H7 (cell line): Measurements from ENCODE around the gene INMT. TPM values are rescaled to one million over a fixed set of nuclear protein-coding genes. Genes with fewer than 3 reads are reported as not detected.

ENCODE experiments used
- DNase-seq: peaks from one replicate; pipeline ENCODE4 v3.0.0; 2012
- H3K27me3 ChIP-seq: 2 replicates; pipeline ENCODE4 v1.6.0; 2011; ENCODE audit warnings: mild to moderate bottlenecking, low read length; ENCODE audit not compliant: control insufficient read depth, insufficient read depth
- H3K36me3 ChIP-seq: replicated peaks from 2 replicates; pipeline ENCODE4 v1.5.1; 2011; ENCODE audit warnings: low read length; ENCODE audit not compliant: control insufficient read depth, insufficient read depth
- H3K4me3 ChIP-seq: 2 replicates; pipeline ENCODE4 v1.5.1; 2011; ENCODE audit warnings: low read depth, mild to moderate bottlenecking, control low read depth, low read length, moderate library complexity; ENCODE audit not compliant: insufficient read depth
- total RNA-seq: library from RNA; depleted of rRNA; stranded (reverse); fragments of >200 nt; shearing (Covaris generic); gene quantifications from 2 replicates; pipeline ENCODE4 v1.2.3, GENCODE V29; 2014; rRNA removed

Gene INMT
- total RNA-seq = 1.0 and 3.9 TPM in 2 replicates

GRCh38 chr7:30751696-30752273 lies at the start of gene INMT:
TSS of gene INMT (plus strand) at chr7:30752135. CDS start at chr7:30752151, 16 bp downstream.
- H3K36me3 ChIP-seq = no peaks in the 10 kb centered on the region
- H3K27me3 ChIP-seq = no peaks in the 10 kb centered on the region
- no peak within 1 kb of the TSS for H3K4me3 ChIP-seq
- no peak for DNase-seq

GRCh38 chr7:30702200-30702599 lies 49.7 kb upstream of the INMT start:
- DNase-seq = peak; percentile 41
- H3K4me3 ChIP-seq = no peak overlapping the region
- no peaks in the 10 kb centered on the region for H3K36me3 ChIP-seq
- H3K27me3 ChIP-seq = no peaks in the 10 kb centered on the region; the same call in 1 of the 2 replicates

- DNase-seq = no peak
- H3K27me3 ChIP-seq = no peaks in the 10 kb centered on the region; the same call in 1 of the 2 replicates
- no peak overlapping the region for H3K4me3 ChIP-seq
- H3K36me3 ChIP-seq = no peaks in the 10 kb centered on the region
Observed at GRCh38 chr7:30703756-30704155, 48.2 kb upstream of the INMT start.

- Histone ChIP-seq H3K36me3 (no peaks in the 10 kb centered on the region), H3K27me3 (no peaks in the 10 kb centered on the region), H3K4me3 (no peak overlapping the region)
- DNase-seq = peak; percentile 43
Observed at GRCh38 chr7:30705008-30705407, 46.9 kb upstream of the INMT start.

GRCh38 chr7:30705596-30705995 lies 46.3 kb upstream of the INMT start:
- H3K27me3 ChIP-seq = no peaks in the 10 kb centered on the region
- no peaks in the 10 kb centered on the region for H3K36me3 ChIP-seq
- DNase-seq = peak; percentile 18
- no peak overlapping the region for H3K4me3 ChIP-seq

GRCh38 chr7:30706316-30706715 lies 45.6 kb upstream of the INMT start:
- DNase-seq = peak; percentile 17
- no peak overlapping the region for H3K4me3 ChIP-seq
- no peaks in the 10 kb centered on the region for H3K27me3 ChIP-seq

GRCh38 chr7:30706908-30707307 lies 45.0 kb upstream of the INMT start:
- no peaks in the 10 kb centered on the region for H3K27me3 ChIP-seq
- H3K36me3 ChIP-seq = no peaks in the 10 kb centered on the region
- DNase-seq = no peak
- H3K4me3 ChIP-seq = no peak overlapping the region

More at GRCh38 chr7:30706316-30706715, 45.6 kb upstream of the INMT start:
- H3K36me3 ChIP-seq = no peaks in the 10 kb centered on the region

- no peak for DNase-seq
- Histone ChIP-seq H3K36me3 (no peaks in the 10 kb centered on the region), H3K27me3 (no peaks in the 10 kb centered on the region), H3K4me3 (no peak overlapping the region)
Observed at GRCh38 chr7:30707391-30708357, 44.3 kb upstream of the INMT start.

GRCh38 chr7:30708412-30708811 lies 43.5 kb upstream of the INMT start:
- Histone ChIP-seq H3K27me3 (no peaks in the 10 kb centered on the region), H3K36me3 (no peaks in the 10 kb centered on the region), H3K4me3 (no peak overlapping the region)
- DNase-seq = no peak

- H3K36me3 ChIP-seq = no peaks in the 10 kb centered on the region
- no peaks in the 10 kb centered on the region for H3K27me3 ChIP-seq
- DNase-seq = peak; percentile 22
- H3K4me3 ChIP-seq = no peak overlapping the region
Observed at GRCh38 chr7:30708983-30709382, 43.0 kb upstream of the INMT start.

- peak; percentile 78 for DNase-seq
- Histone ChIP-seq H3K36me3 (no peaks in the 10 kb centered on the region), H3K4me3 (no peak overlapping the region), H3K27me3 (no peaks in the 10 kb centered on the region)
Observed at GRCh38 chr7:30709549-30709948, 42.4 kb upstream of the INMT start.

GRCh38 chr7:30710669-30711068 lies 41.3 kb upstream of the INMT start:
- Histone ChIP-seq H3K36me3 (no peaks in the 10 kb centered on the region), H3K27me3 (no peaks in the 10 kb centered on the region), H3K4me3 (no peak overlapping the region)
- DNase-seq = no peak

- H3K4me3 ChIP-seq = no peak overlapping the region
- no peak for DNase-seq
Observed at GRCh38 chr7:30713392-30713791, 38.5 kb upstream of the INMT start.

GRCh38 chr7:30714129-30714528 lies 37.8 kb upstream of the INMT start:
- no peak for DNase-seq
- Histone ChIP-seq H3K27me3 (no peaks in the 10 kb centered on the region), H3K36me3 (no peaks in the 10 kb centered on the region), H3K4me3 (no peak overlapping the region)

More at GRCh38 chr7:30713392-30713791, 38.5 kb upstream of the INMT start:
- no peaks in the 10 kb centered on the region for H3K27me3 ChIP-seq
- H3K36me3 ChIP-seq = no peaks in the 10 kb centered on the region

- H3K4me3 ChIP-seq = no peak overlapping the region
- H3K27me3 ChIP-seq = no peaks in the 10 kb centered on the region
- DNase-seq = peak; percentile 76
- no peaks in the 10 kb centered on the region for H3K36me3 ChIP-seq
Observed at GRCh38 chr7:30717181-30717580, 34.8 kb upstream of the INMT start.
